SH-SY5Y (cell line): ENCODE results near the gene OGFRL1.

Experiments
- GATA2 ChIP-seq: IDR thresholded peaks from 2 replicates; pipeline ENCODE4 v1.6.1; 2011; ENCODE audit warnings: mild to moderate bottlenecking, low read depth, low read length
- GATA3 ChIP-seq: IDR thresholded peaks from 2 replicates; pipeline ENCODE4 v1.6.1; 2011; ENCODE audit warnings: low read depth, mild to moderate bottlenecking, low read length, moderate library complexity

- TF ChIP-seq GATA3: no peak
- TF ChIP-seq GATA2: no peak
Measured at GRCh38 chr6:71309656-71310055, 21.0 kb downstream of the OGFRL1 start.
